Measurements from ENCODE around the gene SCML2. TPM values are rescaled to one million over a fixed set of nuclear protein-coding genes. Genes with fewer than 3 reads are reported as not detected.
A peak's percentile ranks its signal among the peaks of the same experiment; 100 is the strongest.

The SCML2 gene
- total RNA-seq, 2 experiments from 2014 or later, result 0.30 to 0.73 TPM

GRCh38 chrX:18368402-18368801, 13.9 kb upstream of the SCML2 start:
- Histone ChIP-seq H3K27me3 (ENCODE audit: control insufficient read depth in 1 of 2, insufficient read depth in 2 of 2, low read length in 2 of 2) (no peaks in the 10 kb centered on the region), H3K27ac (ENCODE audit: low read depth in 1 of 2, low read length in 2 of 2) (no peak overlapping the region), H3K4me1 (ENCODE audit: insufficient read depth, low read length) (no peaks in the 10 kb centered on the region), H3K36me3 (ENCODE audit: insufficient read depth, low read length) (no peaks in the 10 kb centered on the region), H3K4me3 (ENCODE audit: low read length) (no peak overlapping the region), H3K9me3 (ENCODE audit: control insufficient read depth in 1 of 2, insufficient read depth in 1 of 2, low read length in 2 of 2) (no peaks in the 10 kb centered on the region)
- Mint-ChIP-seq H3K4me3 (no peak overlapping the region), H3K27me3 (peaks cover 5% of the 10 kb centered on the region), H3K4me1 (ENCODE audit: low read depth) (no peaks in the 10 kb centered on the region), H3K9me3 (no peaks in the 10 kb centered on the region), H3K36me3 (ENCODE audit: low read depth) (no peaks in the 10 kb centered on the region), H3K27ac (no peak overlapping the region)
- TF ChIP-seq CTCF (IDR thresholded peaks at IDR 0.05), result no peak
- CTCF ChIA-PET, result no interaction called here
- intact Hi-C loops (cut with DNase I, micrococcal nuclease), result no loop called here
- no peak for ATAC-seq (ENCODE audit: poor library complexity)
- POLR2A ChIA-PET, result no interaction called here
- no peak for DNase-seq

- no peaks in the 10 kb centered on the region for H3K4me1 Mint-ChIP-seq (ENCODE audit: low read depth)
Measured at GRCh38 chrX:18360867-18361266, 6.4 kb upstream of the SCML2 start.

GRCh38 chrX:18353931-18354368, 538 bp downstream of the SCML2 start:
- POLR2A ChIA-PET, result interaction anchor here (1.0 to 1.7 kb wide), 2 partner anchors 10 to 631 kb away, joined by 4 to 6 read pairs; no protein-coding TSS in a partner anchor
- CTCF ChIA-PET, result interaction anchor here (0.9 kb wide), 1 partner anchor 71 kb away, joined by 4 read pairs; the partner anchor contains the start of gene CDKL5
- intact Hi-C loops (cut with DNase I, micrococcal nuclease), result no loop called here
- H3K4me3 ChIP-seq (ENCODE audit: low read length), result peak overlapping the region; percentile 58
- Mint-ChIP-seq H3K27me3 (no peaks in the 10 kb centered on the region), H3K27ac (no peak overlapping the region), H3K9me3 (no peaks in the 10 kb centered on the region), H3K4me3 (peak overlapping the region; percentile 80), H3K36me3 (ENCODE audit: low read depth) (no peaks in the 10 kb centered on the region), H3K4me1 (ENCODE audit: low read depth) (peaks cover 5% of the 10 kb centered on the region)
- H3K27me3 ChIP-seq (ENCODE audit: control insufficient read depth in 1 of 2, insufficient read depth in 2 of 2, low read length in 2 of 2), result peaks cover 0 to 5% of the 10 kb centered on the region in 2 experiments
- peaks cover 10% of the 10 kb centered on the region for H3K4me1 ChIP-seq (ENCODE audit: insufficient read depth, low read length)
- H3K9me3 ChIP-seq (ENCODE audit: control insufficient read depth in 1 of 2, insufficient read depth in 1 of 2, low read length in 2 of 2), result no peaks in the 10 kb centered on the region
- H3K27ac ChIP-seq (ENCODE audit: low read depth in 1 of 2, low read length in 2 of 2), result no peak overlapping the region
- peak; percentile 61 for ATAC-seq (ENCODE audit: poor library complexity)
- peak in 9 of 14 experiments; percentile 1 to 41 (median 10) for DNase-seq
- peak; percentile 20 for TF ChIP-seq CTCF (IDR thresholded peaks at IDR 0.05)
- H3K36me3 ChIP-seq (ENCODE audit: insufficient read depth, low read length), result no peaks in the 10 kb centered on the region

More at GRCh38 chrX:18360867-18361266, 6.4 kb upstream of the SCML2 start:
- POLR2A ChIA-PET, result no interaction called here
- H3K9me3 ChIP-seq (ENCODE audit: control insufficient read depth in 1 of 2, insufficient read depth in 1 of 2, low read length in 2 of 2), result no peaks in the 10 kb centered on the region
- Mint-ChIP-seq H3K27ac (no peak overlapping the region), H3K36me3 (ENCODE audit: low read depth) (no peaks in the 10 kb centered on the region), H3K4me3 (no peak overlapping the region), H3K9me3 (no peaks in the 10 kb centered on the region), H3K27me3 (peaks cover 5% of the 10 kb centered on the region)
- intact Hi-C loops (cut with DNase I, micrococcal nuclease), result no loop called here
- no peak overlapping the region for H3K4me3 ChIP-seq (ENCODE audit: low read length)
- CTCF ChIA-PET, result no interaction called here
- ATAC-seq (ENCODE audit: poor library complexity) (no peak), DNase-seq (no peak)
- H3K4me1 ChIP-seq (ENCODE audit: insufficient read depth, low read length), result no peaks in the 10 kb centered on the region
- H3K27me3 ChIP-seq (ENCODE audit: control insufficient read depth in 1 of 2, insufficient read depth in 2 of 2, low read length in 2 of 2), result no peaks in the 10 kb centered on the region
- H3K36me3 ChIP-seq (ENCODE audit: insufficient read depth, low read length), result no peaks in the 10 kb centered on the region
- no peak overlapping the region for H3K27ac ChIP-seq (ENCODE audit: low read depth in 1 of 2, low read length in 2 of 2)
- TF ChIP-seq CTCF (IDR thresholded peaks at IDR 0.05), result no peak
